HG03442 (cell line): ENCODE results near the gene ADCYAP1R1.

Experiments
- ATAC-seq: cut with Tn5 transposase; IDR thresholded peaks from one replicate; pipeline ENCODE4 v1.9.1; 2021; ENCODE audit warnings: mild to moderate bottlenecking, moderate library complexity; ENCODE audit not compliant: unreplicated experiment

The ADCYAP1R1 gene

GRCh38 chr7:31066516-31067130 is 14.5 kb downstream of the ADCYAP1R1 start:
- ATAC-seq = no peak

- no peak for ATAC-seq
These were observed 15.4 kb downstream of the ADCYAP1R1 start for GRCh38 chr7:31067491-31067890.

- ATAC-seq = no peak
These were observed 16.0 kb downstream of the ADCYAP1R1 start for GRCh38 chr7:31068006-31068675.

- ATAC-seq = no peak
These were observed 17.9 kb downstream of the ADCYAP1R1 start for GRCh38 chr7:31069860-31070555.

GRCh38 chr7:31070991-31071644 is 19.0 kb downstream of the ADCYAP1R1 start:
- no peak for ATAC-seq

- ATAC-seq = no peak
These were observed 19.5 kb downstream of the ADCYAP1R1 start for GRCh38 chr7:31071645-31072029.

- ATAC-seq = no peak
These were observed 21.4 kb downstream of the ADCYAP1R1 start for GRCh38 chr7:31073326-31074119.

GRCh38 chr7:31074120-31074383 is 21.9 kb downstream of the ADCYAP1R1 start:
- ATAC-seq = no peak

- no peak for ATAC-seq
These were observed 22.4 kb downstream of the ADCYAP1R1 start for GRCh38 chr7:31074403-31075085.

GRCh38 chr7:31075086-31075405 is 22.9 kb downstream of the ADCYAP1R1 start:
- ATAC-seq = no peak

- no peak for ATAC-seq
These were observed 23.9 kb downstream of the ADCYAP1R1 start for GRCh38 chr7:31076051-31076450.

GRCh38 chr7:31076641-31077310 is 24.7 kb downstream of the ADCYAP1R1 start:
- ATAC-seq = no peak

GRCh38 chr7:31077484-31078362 is 25.6 kb downstream of the ADCYAP1R1 start:
- ATAC-seq = no peak

GRCh38 chr7:31078363-31078990 is 26.4 kb downstream of the ADCYAP1R1 start:
- no peak for ATAC-seq

- ATAC-seq = no peak
These were observed 27.2 kb downstream of the ADCYAP1R1 start for GRCh38 chr7:31079126-31079823.

GRCh38 chr7:31079824-31080511 is 27.9 kb downstream of the ADCYAP1R1 start:
- no peak for ATAC-seq

GRCh38 chr7:31080763-31081162 is 28.7 kb downstream of the ADCYAP1R1 start:
- ATAC-seq = no peak

- ATAC-seq = no peak
These were observed 29.9 kb downstream of the ADCYAP1R1 start for GRCh38 chr7:31082017-31082416.
